GM19023 (cell line): ENCODE measurements around the gene KCNK1.
A peak's percentile ranks its signal among the peaks of the same experiment; 100 is the strongest.
"Not testable (repeated sequence)": the region's sequence is repeated elsewhere in the genome, so short reads cannot be mapped to it uniquely, and the experiment has no call there.

Experiments used
- ATAC-seq: cut with Tn5 transposase; IDR thresholded peaks from one replicate; pipeline ENCODE4 v1.9.1; 2021; ENCODE audit warnings: mild to moderate bottlenecking, moderate library complexity; ENCODE audit not compliant: unreplicated experiment

KCNK1 gene

GRCh38 chr1:233664804-233665574 lies 51.1 kb downstream of the KCNK1 start:
- ATAC-seq: no peak

GRCh38 chr1:233665575-233666270 lies 51.8 kb downstream of the KCNK1 start:
- no peak for ATAC-seq

- ATAC-seq: no peak
Observed at GRCh38 chr1:233667741-233668140, 53.8 kb downstream of the KCNK1 start.

- ATAC-seq: no peak
Observed at GRCh38 chr1:233668146-233668724, 54.3 kb downstream of the KCNK1 start.

- ATAC-seq: peak; percentile 42
Observed at GRCh38 chr1:233668725-233669294, 54.9 kb downstream of the KCNK1 start.

- ATAC-seq: not testable (repeated sequence)
Observed at GRCh38 chr1:233670363-233670762, 56.5 kb downstream of the KCNK1 start.

- no peak for ATAC-seq
Observed at GRCh38 chr1:233671286-233671685, 57.4 kb downstream of the KCNK1 start.

GRCh38 chr1:233672732-233673131 lies 58.8 kb downstream of the KCNK1 start:
- no peak for ATAC-seq

GRCh38 chr1:233673261-233673946 lies 59.5 kb downstream of the KCNK1 start:
- peak; percentile 48 for ATAC-seq

GRCh38 chr1:233673947-233674431 lies 60.1 kb downstream of the KCNK1 start:
- no peak for ATAC-seq

- ATAC-seq: no peak
Observed at GRCh38 chr1:233675446-233675845, 61.5 kb downstream of the KCNK1 start.

GRCh38 chr1:233675893-233676292 lies 62.0 kb downstream of the KCNK1 start:
- ATAC-seq: peak; percentile 88

GRCh38 chr1:233677690-233678354 lies 63.9 kb downstream of the KCNK1 start:
- no peak for ATAC-seq

- no peak for ATAC-seq
Observed at GRCh38 chr1:233679030-233679429, 65.1 kb downstream of the KCNK1 start.

GRCh38 chr1:233679591-233680373 lies 65.9 kb downstream of the KCNK1 start:
- no peak for ATAC-seq

GRCh38 chr1:233681285-233681684 lies 67.4 kb downstream of the KCNK1 start:
- ATAC-seq: no peak

- ATAC-seq: not testable (repeated sequence)
Observed at GRCh38 chr1:233686653-233687052, 72.7 kb downstream of the KCNK1 start.

- no peak for ATAC-seq
Observed at GRCh38 chr1:233689017-233689747, 75.3 kb downstream of the KCNK1 start.

- no peak for ATAC-seq
Observed at GRCh38 chr1:233689748-233690254, 75.9 kb downstream of the KCNK1 start.
